HPDE6-E6E7 (cell line): ENCODE measurements around the gene TMEM234.

Source experiments
- DNase-seq: peaks from one replicate; pipeline ENCODE4 v3.0.0; 2011; ENCODE audit warnings: missing footprints; ENCODE audit errors: extremely low spot score

The TMEM234 gene

DNA sequence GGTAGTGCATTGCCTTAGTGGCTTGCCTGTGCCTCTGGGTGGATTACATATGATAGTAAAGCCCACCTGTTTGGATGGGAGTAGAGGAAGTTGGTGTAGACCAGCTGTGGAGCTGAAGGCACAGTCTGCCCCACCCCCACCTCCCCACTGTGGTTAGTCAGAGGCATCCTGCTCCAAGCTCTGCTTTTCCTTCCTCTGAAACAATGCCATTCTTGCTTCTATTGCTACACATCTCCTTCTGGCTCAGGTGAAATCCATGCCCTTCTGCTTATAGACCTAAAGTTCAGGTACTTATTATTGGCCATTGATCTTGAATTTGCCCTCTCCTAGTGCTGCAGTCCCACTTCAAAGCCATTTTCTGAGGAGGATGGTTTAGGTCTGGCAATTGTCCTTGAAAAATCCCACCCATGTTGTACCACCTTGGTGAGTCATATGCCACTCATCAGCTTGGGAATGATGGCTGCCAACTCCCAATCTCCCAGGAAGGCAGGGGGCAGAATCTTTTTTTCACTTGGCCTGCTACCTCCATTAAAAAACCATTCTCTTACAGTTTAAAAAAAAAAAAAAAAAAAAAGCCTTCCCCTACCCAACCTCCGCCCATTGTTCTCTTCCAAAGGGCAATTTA, 49.4 kb downstream of the TMEM234 start:
- peak; percentile 40 for DNase-seq

DNA sequence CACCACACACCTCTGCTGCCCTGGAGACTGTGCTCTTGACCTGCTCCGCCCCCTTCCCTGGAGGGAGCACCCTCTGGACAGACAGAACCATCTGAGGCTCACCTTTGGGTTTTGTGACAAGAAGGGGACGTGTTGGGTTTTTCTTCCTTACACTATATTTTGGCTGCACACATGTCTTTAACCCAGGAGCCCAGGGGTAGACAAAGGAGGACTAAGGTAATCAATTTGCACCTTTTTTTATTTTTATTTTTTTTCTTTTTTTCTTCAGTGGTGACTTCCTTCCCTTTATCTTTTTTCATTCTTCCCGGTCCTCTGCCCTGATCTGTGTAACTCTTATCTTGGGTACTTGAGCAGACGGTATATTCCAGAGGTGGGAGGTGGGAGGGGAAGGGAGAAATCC, 51.2 kb downstream of the TMEM234 start:
- DNase-seq = no peak
